Stomach (tissue), 9 donors: ENCODE measurements around the gene NRCAM. TPM values are rescaled to one million over a fixed set of nuclear protein-coding genes. Genes with fewer than 3 reads are reported as not detected.
"Not testable (repeated sequence)": the region's sequence is repeated elsewhere in the genome, so short reads cannot be mapped to it uniquely, and the experiment has no call there.

Source experiments
- DNase-seq, 2 donors: peaks; one replicate each; pipeline versions ENCODE4 v3.0.0 to v3.0.0-alpha.2; 2013 to 2019
- H3K27ac ChIP-seq, 5 donors: fragments of 200-600 bp in 4 of 5; sonication (generic) in 4 of 5; one replicate each; pipeline ENCODE4 v1.5.1; 2013 to 2019; ENCODE audit warnings: mild to moderate bottlenecking in 1 of 5, moderate library complexity in 1 of 5
- H3K27me3 ChIP-seq, 3 donors: fragments of 200-600 bp; sonication (generic); one replicate each; pipeline ENCODE4 v1.5.1; 2017 to 2019; ENCODE audit warnings: mixed run types in 1 of 3
- H3K36me3 ChIP-seq, 4 donors: fragments of 200-600 bp; sonication (generic); 1 replicate in 3 of 4; 2 replicates in 1 of 4; pipeline ENCODE4 v1.5.1; 2016 to 2019
- H3K4me1 ChIP-seq, 4 donors: fragments of 200-600 bp; sonication (generic); one replicate each; pipeline ENCODE4 v1.5.1; 2016 to 2019
- H3K4me3 ChIP-seq, 4 donors: fragments of 200-600 bp; sonication (generic) in 3 of 4; one replicate each; pipeline ENCODE4 v1.5.1; 2016 to 2019; ENCODE audit warnings: mild to moderate bottlenecking in 1 of 4
- H3K9me3 ChIP-seq, 4 donors: fragments of 200-600 bp; sonication (generic); one replicate each; pipeline ENCODE4 v1.5.1; 2016 to 2019
- EP300 ChIP-seq: sonication (generic); formaldehyde crosslinking; IDR thresholded peaks from one replicate; pipeline ENCODE4 v1.6.1; 2017; ENCODE audit warnings: antibody characterized with exemption
- POLR2A ChIP-seq, 4 donors: fragments of 450-650 bp; IDR thresholded peaks; one replicate each; pipeline ENCODE4 v1.6.1; 2016; ENCODE audit warnings: antibody characterized with exemption in 4 of 4, control low read depth in 2 of 4, mild to moderate bottlenecking in 1 of 4, moderate library complexity in 1 of 4
- POLR2AphosphoS5 ChIP-seq, 3 donors: sonication (generic); formaldehyde crosslinking; IDR thresholded peaks; one replicate each; pipeline ENCODE4 v1.6.1; 2016; ENCODE audit warnings: antibody characterized with exemption in 3 of 3
- WGBS, 5 donors: extraction: QIAGEN DNeasy Blood & Tissue Kit in 3 of 5; methylation state at CpG; one replicate each; pipeline versions ENCODE4 v1.1.5 to v1.1.7; 2013 to 2018; 5-methylcytosine and 5-hydroxymethylcytosine counted together
- intact Hi-C: fragments of 100-400 bp; cut with DNase I; formaldehyde crosslinking; loops from one replicate; pipeline ENCODE4 v1.15.1; 2023; ENCODE audit warnings: low total_unique reads
- polyA plus RNA-seq, 3 donors: library from polyadenylated mRNA; stranded (reverse); fragments of 200-250 nt; gene quantifications; one replicate each; pipeline ENCODE4 v1.2.3, GENCODE V29; 2013
- total RNA-seq, 5 donors: library from RNA; depleted of rRNA; stranded (reverse); fragments of >200 nt; gene quantifications; one replicate each; pipeline versions ENCODE4 v1.1.0 to v1.2.3, GENCODE V29; 2014 to 2016
- TF ChIP-seq, protein P1 (sequence below), 7 experiments: fragments of 450-650 bp in 4 of 7; fragments of 200-600 bp in 3 of 7; sonication (generic) in 3 of 7; IDR thresholded peaks; one replicate each; pipeline ENCODE4 v1.5.1; 2016 to 2019; ENCODE audit warnings: antibody characterized with exemption in 7 of 7, control low read depth in 2 of 7, mild to moderate bottlenecking in 1 of 7
- donor health status: healthy with polysubstance abuse.
- donor health status: Bipolar disorder and iron deficiency.
- donor health status: healthy.

NRCAM gene
- total and polyA plus RNA-seq, 8 donors, result 1.2 to 9.4 (median 2.3) TPM

DNA sequence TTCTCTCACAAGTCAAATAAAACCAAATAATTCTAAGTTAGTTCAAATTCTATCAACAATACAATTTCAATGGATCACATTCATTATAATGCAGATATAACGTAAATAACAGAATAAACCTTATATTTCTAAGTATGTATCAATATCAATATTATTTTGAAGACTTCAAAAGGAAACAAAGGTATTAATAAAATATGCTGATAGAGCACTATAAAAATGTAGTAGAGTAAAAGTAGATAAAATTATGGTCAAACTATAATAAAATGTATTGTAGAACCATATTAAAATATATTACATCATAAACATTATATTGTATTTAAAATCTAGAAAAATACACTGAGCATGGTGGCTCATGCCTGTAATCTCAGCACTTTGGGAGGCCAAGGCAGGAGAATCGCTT, 23.5 kb upstream of the NRCAM start:
- WGBS, 5 donors, result 92 to 99% (median 98%) methylated on average over 2 of the region's 2 CpGs
- no peaks in the 10 kb centered on the region for H3K27me3 ChIP-seq
- H3K36me3 ChIP-seq, result peaks cover 19 to 79% (median 70%) of the 10 kb centered on the region in 4 donors
- no peak overlapping the region for H3K27ac ChIP-seq
- intact Hi-C loops, result no loop called here
- DNase-seq, result no peak
- no peaks in the 10 kb centered on the region for H3K4me1 ChIP-seq
- no peak overlapping the region for H3K4me3 ChIP-seq
- H3K9me3 ChIP-seq, result no peaks in the 10 kb centered on the region
- TF ChIP-seq EP300 (no peak), POLR2AphosphoS5 (IDR thresholded peaks at IDR 0.05) (no peak), POLR2A (IDR thresholded peaks at IDR 0.05) (no peak)
- TF ChIP-seq, protein P1, sequence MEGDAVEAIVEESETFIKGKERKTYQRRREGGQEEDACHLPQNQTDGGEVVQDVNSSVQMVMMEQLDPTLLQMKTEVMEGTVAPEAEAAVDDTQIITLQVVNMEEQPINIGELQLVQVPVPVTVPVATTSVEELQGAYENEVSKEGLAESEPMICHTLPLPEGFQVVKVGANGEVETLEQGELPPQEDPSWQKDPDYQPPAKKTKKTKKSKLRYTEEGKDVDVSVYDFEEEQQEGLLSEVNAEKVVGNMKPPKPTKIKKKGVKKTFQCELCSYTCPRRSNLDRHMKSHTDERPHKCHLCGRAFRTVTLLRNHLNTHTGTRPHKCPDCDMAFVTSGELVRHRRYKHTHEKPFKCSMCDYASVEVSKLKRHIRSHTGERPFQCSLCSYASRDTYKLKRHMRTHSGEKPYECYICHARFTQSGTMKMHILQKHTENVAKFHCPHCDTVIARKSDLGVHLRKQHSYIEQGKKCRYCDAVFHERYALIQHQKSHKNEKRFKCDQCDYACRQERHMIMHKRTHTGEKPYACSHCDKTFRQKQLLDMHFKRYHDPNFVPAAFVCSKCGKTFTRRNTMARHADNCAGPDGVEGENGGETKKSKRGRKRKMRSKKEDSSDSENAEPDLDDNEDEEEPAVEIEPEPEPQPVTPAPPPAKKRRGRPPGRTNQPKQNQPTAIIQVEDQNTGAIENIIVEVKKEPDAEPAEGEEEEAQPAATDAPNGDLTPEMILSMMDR (IDR thresholded peaks at IDR 0.05), result no peak

DNA sequence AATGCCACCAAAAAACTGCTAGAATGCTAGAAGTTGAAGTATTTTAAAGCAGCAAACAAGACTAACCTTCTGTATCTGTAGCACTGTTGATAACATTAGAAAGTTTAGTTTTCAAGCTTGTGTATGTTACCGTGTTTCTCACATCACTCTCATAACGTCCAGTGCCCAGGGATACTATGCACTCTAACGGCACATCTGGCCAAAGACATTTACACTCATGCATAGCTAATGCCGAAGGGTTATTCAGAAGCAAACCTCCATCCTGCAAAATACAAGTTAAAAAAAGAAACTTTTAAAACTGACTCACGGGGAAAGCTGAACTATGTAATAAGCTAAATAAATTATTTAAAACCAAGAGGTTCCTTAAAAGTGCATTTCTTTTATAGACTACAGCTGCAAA, 22.9 kb upstream of the NRCAM start:
- Histone ChIP-seq H3K4me3 (no peak overlapping the region), H3K9me3 (no peaks in the 10 kb centered on the region), H3K36me3 (peaks cover 19 to 77% (median 73%) of the 10 kb centered on the region in 4 donors), H3K27me3 (no peaks in the 10 kb centered on the region), H3K27ac (no peak overlapping the region), H3K4me1 (no peaks in the 10 kb centered on the region)
- 88 to 97% (median 94%) methylated on average over 5 of the region's 5 CpGs for WGBS, 5 donors
- no peak for DNase-seq
- TF ChIP-seq EP300 (no peak), POLR2AphosphoS5 (IDR thresholded peaks at IDR 0.05) (no peak), POLR2A (IDR thresholded peaks at IDR 0.05) (no peak)
- TF ChIP-seq, protein P1 (IDR thresholded peaks at IDR 0.05), result no peak
- intact Hi-C loops, result no loop called here

DNA sequence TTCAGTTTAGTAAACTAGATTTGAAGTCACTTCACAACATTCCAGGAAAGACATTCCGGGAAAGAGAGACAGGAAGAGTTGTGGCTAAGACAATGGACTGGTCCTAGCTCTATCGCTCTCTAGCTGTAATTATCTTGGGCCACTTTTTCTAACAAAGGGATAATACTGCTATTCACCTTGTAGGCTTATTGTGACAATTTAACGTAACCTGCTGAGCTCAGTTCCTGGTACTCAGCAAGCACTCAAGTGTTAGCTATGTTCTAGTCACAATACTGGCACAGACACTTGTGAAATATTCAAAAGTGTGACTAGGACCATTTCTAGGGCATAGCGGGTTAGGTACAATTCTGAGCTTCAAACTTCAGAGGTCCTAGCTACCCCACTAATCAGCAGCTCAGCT, 12.0 kb upstream of the NRCAM start:
- Histone ChIP-seq H3K4me1 (no peaks in the 10 kb centered on the region), H3K4me3 (no peak overlapping the region), H3K36me3 (peaks cover 0 to 14% (median 9%) of the 10 kb centered on the region in 4 donors), H3K9me3 (no peaks in the 10 kb centered on the region), H3K27me3 (no peaks in the 10 kb centered on the region), H3K27ac (no peak overlapping the region)
- intact Hi-C loops, result no loop called here
- no peak for TF ChIP-seq POLR2A (IDR thresholded peaks at IDR 0.05)
- TF ChIP-seq, protein P1 (IDR thresholded peaks at IDR 0.05), result no peak
- no peak for TF ChIP-seq POLR2AphosphoS5 (IDR thresholded peaks at IDR 0.05)
- 60 to 68% (median 61%) methylated on average over 4 of the region's 4 CpGs for WGBS, 5 donors
- DNase-seq, result no peak

DNA sequence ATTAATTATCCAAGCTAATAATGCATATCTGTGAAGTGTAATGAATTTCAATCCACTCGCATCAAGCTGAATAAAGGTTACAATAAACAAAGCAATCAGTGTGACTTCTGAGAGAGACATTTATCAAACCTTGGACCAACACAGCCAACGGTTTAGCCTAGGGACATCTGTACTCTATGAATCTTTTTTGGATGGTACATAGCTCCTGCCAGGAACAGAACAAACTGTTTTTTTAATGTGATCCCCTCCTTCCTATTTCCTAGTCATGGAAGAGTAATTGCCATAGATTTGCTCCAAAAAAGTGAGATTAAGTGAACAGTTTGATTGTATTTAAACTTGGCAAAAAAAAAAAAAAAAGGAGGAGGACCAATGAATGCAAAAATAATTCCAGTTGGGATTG, 11.2 kb upstream of the NRCAM start:
- intact Hi-C loops, result no loop called here
- Histone ChIP-seq H3K4me3 (no peak overlapping the region), H3K4me1 (no peaks in the 10 kb centered on the region), H3K27me3 (no peaks in the 10 kb centered on the region), H3K27ac (no peak overlapping the region), H3K36me3 (peaks cover 0 to 11% (median 8%) of the 10 kb centered on the region in 4 donors), H3K9me3 (no peaks in the 10 kb centered on the region)
- WGBS, 5 donors, result 26 to 46% (median 34%) methylated on average over 2 of the region's 2 CpGs
- no peak for TF ChIP-seq POLR2AphosphoS5 (IDR thresholded peaks at IDR 0.05)
- no peak for DNase-seq

DNA sequence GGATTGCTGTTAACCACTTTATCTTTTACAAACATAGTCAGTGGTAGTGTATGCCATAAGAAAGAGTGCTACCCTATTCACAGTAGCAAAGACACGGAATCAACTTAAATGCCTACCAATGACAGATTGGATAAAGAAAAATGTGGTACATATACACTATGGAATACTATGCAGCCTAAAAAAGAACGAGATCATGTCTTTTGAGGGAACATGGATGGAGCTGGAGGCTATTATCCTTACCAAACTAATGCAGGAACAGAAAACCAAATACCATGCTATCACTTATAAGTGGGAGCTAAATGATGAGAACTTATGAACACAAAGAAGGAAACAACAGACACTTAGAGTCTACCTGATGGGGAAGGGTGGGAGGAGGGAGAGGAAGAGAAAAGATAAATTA, 10.1 kb upstream of the NRCAM start:
- H3K9me3 ChIP-seq, H3K27ac ChIP-seq, intact Hi-C loops, DNase-seq, H3K27me3 ChIP-seq, H3K36me3 ChIP-seq, H3K4me1 ChIP-seq, H3K4me3 ChIP-seq: not testable (repeated sequence)
- 66 to 92% (median 91%) methylated on average over 2 of the region's 2 CpGs for WGBS, 5 donors
